ENCODE measurements around the gene FGF12.

DNA sequence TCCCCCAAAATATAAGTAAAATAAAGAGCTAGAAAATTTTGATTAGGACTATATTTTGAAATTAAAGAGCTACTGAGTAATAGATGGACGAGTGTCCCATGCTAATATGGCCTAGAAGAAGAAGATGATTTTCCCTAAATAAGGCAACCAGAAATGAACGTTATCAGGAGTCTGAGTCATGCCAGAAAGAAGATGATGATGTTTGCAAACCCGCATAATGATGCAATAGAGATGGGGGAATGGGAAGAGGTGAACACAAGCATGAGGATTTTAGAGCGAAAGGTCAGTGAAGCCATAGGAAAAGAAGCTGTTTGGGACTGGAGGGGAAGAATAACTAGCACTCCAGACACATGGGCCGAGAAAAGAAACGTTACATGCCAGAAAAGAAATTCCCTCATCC is 71.7 kb downstream of the FGF12 start:
- TF ChIP-seq ISL1 (CRISPR knock-in tag; IDR thresholded peaks at IDR 0.05), result no peak
- no peak for TF ChIP-seq ESRRG (CRISPR knock-in tag; IDR thresholded peaks at IDR 0.05)
- TF ChIP-seq ZNF565 (CRISPR knock-in tag; conservative IDR thresholded peaks at IDR 0.05; ENCODE audit: low read depth), result no peak
- no peak for TF ChIP-seq CSDC2 (CRISPR knock-in tag; IDR thresholded peaks at IDR 0.05)
- TF ChIP-seq ARNTL (CRISPR knock-in tag; IDR thresholded peaks at IDR 0.05; ENCODE audit: borderline replicate concordance, low read depth), result no peak
- no peak for TF ChIP-seq ZFP30 (CRISPR knock-in tag; IDR thresholded peaks at IDR 0.05)
- no peak for TF ChIP-seq ZC3H10 (CRISPR knock-in tag; IDR thresholded peaks at IDR 0.05)
- TF ChIP-seq, protein P1, sequence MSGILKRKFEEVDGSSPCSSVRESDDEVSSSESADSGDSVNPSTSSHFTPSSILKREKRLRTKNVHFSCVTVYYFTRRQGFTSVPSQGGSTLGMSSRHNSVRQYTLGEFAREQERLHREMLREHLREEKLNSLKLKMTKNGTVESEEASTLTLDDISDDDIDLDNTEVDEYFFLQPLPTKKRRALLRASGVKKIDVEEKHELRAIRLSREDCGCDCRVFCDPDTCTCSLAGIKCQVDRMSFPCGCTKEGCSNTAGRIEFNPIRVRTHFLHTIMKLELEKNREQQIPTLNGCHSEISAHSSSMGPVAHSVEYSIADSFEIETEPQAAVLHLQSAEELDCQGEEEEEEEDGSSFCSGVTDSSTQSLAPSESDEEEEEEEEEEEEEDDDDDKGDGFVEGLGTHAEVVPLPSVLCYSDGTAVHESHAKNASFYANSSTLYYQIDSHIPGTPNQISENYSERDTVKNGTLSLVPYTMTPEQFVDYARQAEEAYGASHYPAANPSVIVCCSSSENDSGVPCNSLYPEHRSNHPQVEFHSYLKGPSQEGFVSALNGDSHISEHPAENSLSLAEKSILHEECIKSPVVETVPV (CRISPR knock-in tag; IDR thresholded peaks at IDR 0.05), result no peak
- no peak for TF ChIP-seq RARB (CRISPR knock-in tag; IDR thresholded peaks at IDR 0.05)
- TF ChIP-seq, protein P2, sequence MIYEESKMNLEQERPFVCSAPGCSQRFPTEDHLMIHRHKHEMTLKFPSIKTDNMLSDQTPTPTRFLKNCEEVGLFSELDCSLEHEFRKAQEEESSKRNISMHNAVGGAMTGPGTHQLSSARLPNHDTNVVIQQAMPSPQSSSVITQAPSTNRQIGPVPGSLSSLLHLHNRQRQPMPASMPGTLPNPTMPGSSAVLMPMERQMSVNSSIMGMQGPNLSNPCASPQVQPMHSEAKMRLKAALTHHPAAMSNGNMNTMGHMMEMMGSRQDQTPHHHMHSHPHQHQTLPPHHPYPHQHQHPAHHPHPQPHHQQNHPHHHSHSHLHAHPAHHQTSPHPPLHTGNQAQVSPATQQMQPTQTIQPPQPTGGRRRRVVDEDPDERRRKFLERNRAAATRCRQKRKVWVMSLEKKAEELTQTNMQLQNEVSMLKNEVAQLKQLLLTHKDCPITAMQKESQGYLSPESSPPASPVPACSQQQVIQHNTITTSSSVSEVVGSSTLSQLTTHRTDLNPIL (CRISPR knock-in tag; IDR thresholded peaks at IDR 0.05; ENCODE audit: low read depth), result no peak
- TF ChIP-seq OSR1 (CRISPR knock-in tag; IDR thresholded peaks at IDR 0.05), result no peak
- no peak for TF ChIP-seq SNAI2 (CRISPR knock-in tag; IDR thresholded peaks at IDR 0.05)
- no peak for TF ChIP-seq ZNF70 (CRISPR knock-in tag; IDR thresholded peaks at IDR 0.05)
- TF ChIP-seq, protein P3, sequence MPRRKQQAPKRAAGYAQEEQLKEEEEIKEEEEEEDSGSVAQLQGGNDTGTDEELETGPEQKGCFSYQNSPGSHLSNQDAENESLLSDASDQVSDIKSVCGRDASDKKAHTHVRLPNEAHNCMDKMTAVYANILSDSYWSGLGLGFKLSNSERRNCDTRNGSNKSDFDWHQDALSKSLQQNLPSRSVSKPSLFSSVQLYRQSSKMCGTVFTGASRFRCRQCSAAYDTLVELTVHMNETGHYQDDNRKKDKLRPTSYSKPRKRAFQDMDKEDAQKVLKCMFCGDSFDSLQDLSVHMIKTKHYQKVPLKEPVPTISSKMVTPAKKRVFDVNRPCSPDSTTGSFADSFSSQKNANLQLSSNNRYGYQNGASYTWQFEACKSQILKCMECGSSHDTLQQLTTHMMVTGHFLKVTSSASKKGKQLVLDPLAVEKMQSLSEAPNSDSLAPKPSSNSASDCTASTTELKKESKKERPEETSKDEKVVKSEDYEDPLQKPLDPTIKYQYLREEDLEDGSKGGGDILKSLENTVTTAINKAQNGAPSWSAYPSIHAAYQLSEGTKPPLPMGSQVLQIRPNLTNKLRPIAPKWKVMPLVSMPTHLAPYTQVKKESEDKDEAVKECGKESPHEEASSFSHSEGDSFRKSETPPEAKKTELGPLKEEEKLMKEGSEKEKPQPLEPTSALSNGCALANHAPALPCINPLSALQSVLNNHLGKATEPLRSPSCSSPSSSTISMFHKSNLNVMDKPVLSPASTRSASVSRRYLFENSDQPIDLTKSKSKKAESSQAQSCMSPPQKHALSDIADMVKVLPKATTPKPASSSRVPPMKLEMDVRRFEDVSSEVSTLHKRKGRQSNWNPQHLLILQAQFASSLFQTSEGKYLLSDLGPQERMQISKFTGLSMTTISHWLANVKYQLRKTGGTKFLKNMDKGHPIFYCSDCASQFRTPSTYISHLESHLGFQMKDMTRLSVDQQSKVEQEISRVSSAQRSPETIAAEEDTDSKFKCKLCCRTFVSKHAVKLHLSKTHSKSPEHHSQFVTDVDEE (CRISPR knock-in tag; IDR thresholded peaks at IDR 0.05), result no peak
